ENCODE results near the gene FER.

FER gene

DNA sequence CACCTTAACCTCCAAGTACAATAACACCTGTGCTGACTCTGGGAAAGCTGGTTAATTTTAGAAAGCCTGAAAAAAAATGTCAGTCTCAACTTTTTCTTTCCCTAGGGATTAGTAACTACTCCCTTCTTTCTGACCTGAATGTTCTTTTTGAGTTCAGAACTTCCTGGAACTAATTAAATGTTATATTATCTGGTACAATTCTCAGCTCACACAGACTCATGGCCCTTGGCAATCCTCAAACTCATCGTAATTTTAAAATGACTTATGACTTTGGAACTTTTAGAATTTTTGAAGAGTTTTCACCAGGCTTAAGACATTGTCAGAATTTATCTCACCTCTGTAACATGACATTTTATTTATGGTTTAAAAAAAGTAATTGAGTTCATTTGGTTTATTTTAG is 315.0 kb downstream of the FER start (continued):
- TF ChIP-seq MEIS1 (CRISPR knock-in tag; IDR thresholded peaks at IDR 0.05; ENCODE audit: borderline replicate concordance) (no peak), ZBTB20 (tag by site-specific recombination; IDR thresholded peaks at IDR 0.05) (no peak), SETDB1 (IDR thresholded peaks at IDR 0.05; ENCODE audit: insufficient read length, low read length) (no peak), ZNF423 (tag by site-specific recombination; IDR thresholded peaks at IDR 0.05) (no peak), ZNF701 (tag by site-specific recombination; IDR thresholded peaks at IDR 0.05) (no peak), ZBTB17 (tag by site-specific recombination; IDR thresholded peaks at IDR 0.05) (no peak)
- TF ChIP-seq, protein P1, sequence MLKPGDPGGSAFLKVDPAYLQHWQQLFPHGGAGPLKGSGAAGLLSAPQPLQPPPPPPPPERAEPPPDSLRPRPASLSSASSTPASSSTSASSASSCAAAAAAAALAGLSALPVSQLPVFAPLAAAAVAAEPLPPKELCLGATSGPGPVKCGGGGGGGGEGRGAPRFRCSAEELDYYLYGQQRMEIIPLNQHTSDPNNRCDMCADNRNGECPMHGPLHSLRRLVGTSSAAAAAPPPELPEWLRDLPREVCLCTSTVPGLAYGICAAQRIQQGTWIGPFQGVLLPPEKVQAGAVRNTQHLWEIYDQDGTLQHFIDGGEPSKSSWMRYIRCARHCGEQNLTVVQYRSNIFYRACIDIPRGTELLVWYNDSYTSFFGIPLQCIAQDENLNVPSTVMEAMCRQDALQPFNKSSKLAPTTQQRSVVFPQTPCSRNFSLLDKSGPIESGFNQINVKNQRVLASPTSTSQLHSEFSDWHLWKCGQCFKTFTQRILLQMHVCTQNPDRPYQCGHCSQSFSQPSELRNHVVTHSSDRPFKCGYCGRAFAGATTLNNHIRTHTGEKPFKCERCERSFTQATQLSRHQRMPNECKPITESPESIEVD (tag by site-specific recombination; IDR thresholded peaks at IDR 0.05), result no peak

DNA sequence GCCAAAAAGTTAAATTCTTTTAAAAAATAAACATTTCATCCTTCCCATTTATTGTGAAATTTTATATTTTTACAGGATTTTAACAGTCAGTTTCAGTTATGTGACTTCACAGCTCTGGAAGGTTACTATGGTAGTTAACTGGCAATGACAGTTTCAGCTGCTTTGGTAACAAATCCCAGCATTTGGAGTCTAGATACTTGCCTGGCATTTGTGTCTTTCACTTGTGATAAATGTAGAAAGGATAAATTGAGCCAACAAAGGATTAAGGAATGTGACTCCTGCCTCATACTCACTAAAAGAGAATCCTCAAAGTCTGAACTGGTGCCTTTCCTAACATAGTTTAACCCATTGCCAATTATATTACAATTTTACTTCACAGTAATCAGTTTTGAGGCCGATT is 315.5 kb downstream of the FER start:
- Histone ChIP-seq H3K4me3 (ENCODE audit: low read depth, low read length) (no peak overlapping the region), H3K36me3 (ENCODE audit: control insufficient read depth in 2 of 2, insufficient read depth in 1 of 2, low read length in 2 of 2) (no peaks in the 10 kb centered on the region), H3K4me1 (ENCODE audit: control insufficient read depth, insufficient read depth, low read length) (no peaks in the 10 kb centered on the region), H3K27ac (ENCODE audit: extremely low read depth, low read depth, low read length) (no peak overlapping the region), H3K9me3 (ENCODE audit: control insufficient read depth, insufficient read depth, low read depth, low read length) (no peaks in the 10 kb centered on the region)
- ChIA-PET POLR2A (no interaction called here), CTCF (no interaction called here)
- TF ChIP-seq ZBTB11 (tag by site-specific recombination; conservative IDR thresholded peaks at IDR 0.05; ENCODE audit: low read depth) (no peak), ZNF701 (tag by site-specific recombination; IDR thresholded peaks at IDR 0.05) (no peak), ZNF132 (tag by site-specific recombination; IDR thresholded peaks at IDR 0.05; ENCODE audit: borderline replicate concordance) (no peak), ZNF513 (tag by site-specific recombination; IDR thresholded peaks at IDR 0.05) (no peak), ZNF629 (tag by site-specific recombination; IDR thresholded peaks at IDR 0.05) (no peak), ZNF26 (tag by site-specific recombination; IDR thresholded peaks at IDR 0.05) (no peak), ZNF114 (tag by site-specific recombination; IDR thresholded peaks at IDR 0.05) (no peak)
- TF ChIP-seq, protein P2, sequence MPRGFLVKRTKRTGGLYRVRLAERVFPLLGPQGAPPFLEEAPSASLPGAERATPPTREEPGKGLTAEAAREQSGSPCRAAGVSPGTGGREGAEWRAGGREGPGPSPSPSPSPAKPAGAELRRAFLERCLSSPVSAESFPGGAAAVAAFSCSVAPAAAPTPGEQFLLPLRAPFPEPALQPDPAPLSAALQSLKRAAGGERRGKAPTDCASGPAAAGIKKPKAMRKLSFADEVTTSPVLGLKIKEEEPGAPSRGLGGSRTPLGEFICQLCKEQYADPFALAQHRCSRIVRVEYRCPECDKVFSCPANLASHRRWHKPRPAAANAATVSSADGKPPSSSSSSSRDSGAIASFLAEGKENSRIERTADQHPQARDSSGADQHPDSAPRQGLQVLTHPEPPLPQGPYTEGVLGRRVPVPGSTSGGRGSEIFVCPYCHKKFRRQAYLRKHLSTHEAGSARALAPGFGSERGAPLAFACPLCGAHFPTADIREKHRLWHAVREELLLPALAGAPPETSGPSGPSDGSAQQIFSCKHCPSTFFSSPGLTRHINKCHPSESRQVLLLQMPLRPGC (tag by site-specific recombination; IDR thresholded peaks at IDR 0.05), result no peak
